Measurements from ENCODE around the gene SYNM.

GRCh38 chr15:99070208-99070607, 34.7 kb upstream of the SYNM start:
- TF ChIP-seq YY1 (IDR thresholded peaks at IDR 0.05; ENCODE audit: insufficient read depth, insufficient read length) (no peak), ZNF274 (IDR thresholded peaks at IDR 0.05; ENCODE audit: low read depth, low read length) (no peak)

All from NT2/D1 (cell line).